Measurements from ENCODE around the gene PARVG.

DNA sequence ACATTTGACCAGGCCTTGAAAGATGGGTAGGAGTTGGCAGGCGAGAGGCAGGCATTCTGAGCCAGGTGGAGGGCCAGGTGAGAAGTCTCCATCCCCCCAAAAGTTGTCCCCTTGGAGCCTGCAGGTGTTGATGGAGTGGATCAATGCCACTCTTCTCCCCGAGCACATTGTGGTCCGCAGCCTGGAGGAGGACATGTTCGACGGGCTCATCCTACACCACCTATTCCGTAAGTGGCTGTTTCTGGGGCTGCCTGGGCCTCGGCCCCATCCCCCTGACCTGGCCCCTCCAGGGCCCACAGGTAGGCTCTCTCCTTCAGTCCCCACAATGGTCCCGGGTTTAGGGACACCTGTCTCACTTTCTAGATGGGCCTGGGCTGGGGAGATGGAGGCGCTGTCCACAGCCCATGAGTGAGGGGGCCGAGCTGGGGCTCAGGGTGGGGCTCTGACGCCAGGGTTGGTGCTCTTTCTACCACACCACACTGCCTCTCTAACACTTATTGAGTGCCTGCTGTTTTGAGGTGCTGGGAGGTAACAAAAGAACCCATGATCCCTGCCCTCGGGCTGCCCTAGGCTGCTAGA lies 7.0 kb downstream of the PARVG start:
- TF ChIP-seq, protein P1, sequence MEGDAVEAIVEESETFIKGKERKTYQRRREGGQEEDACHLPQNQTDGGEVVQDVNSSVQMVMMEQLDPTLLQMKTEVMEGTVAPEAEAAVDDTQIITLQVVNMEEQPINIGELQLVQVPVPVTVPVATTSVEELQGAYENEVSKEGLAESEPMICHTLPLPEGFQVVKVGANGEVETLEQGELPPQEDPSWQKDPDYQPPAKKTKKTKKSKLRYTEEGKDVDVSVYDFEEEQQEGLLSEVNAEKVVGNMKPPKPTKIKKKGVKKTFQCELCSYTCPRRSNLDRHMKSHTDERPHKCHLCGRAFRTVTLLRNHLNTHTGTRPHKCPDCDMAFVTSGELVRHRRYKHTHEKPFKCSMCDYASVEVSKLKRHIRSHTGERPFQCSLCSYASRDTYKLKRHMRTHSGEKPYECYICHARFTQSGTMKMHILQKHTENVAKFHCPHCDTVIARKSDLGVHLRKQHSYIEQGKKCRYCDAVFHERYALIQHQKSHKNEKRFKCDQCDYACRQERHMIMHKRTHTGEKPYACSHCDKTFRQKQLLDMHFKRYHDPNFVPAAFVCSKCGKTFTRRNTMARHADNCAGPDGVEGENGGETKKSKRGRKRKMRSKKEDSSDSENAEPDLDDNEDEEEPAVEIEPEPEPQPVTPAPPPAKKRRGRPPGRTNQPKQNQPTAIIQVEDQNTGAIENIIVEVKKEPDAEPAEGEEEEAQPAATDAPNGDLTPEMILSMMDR (IDR thresholded peaks at IDR 0.05; ENCODE audit: low read depth, low read length, poor library complexity, severe bottlenecking): no peak
- no peak for TF ChIP-seq EZH2phosphoT487 (IDR thresholded peaks at IDR 0.05; ENCODE audit: borderline replicate concordance, low read length)
